AML-193 (cell line): ENCODE results near the gene EEF1AKMT4.

ENCODE experiments used
- DNase-seq, 2 experiments: peaks; one replicate each; lab custom pipeline; 2025; lab: John Stamatoyannopoulos, UW

Gene EEF1AKMT4

DNA sequence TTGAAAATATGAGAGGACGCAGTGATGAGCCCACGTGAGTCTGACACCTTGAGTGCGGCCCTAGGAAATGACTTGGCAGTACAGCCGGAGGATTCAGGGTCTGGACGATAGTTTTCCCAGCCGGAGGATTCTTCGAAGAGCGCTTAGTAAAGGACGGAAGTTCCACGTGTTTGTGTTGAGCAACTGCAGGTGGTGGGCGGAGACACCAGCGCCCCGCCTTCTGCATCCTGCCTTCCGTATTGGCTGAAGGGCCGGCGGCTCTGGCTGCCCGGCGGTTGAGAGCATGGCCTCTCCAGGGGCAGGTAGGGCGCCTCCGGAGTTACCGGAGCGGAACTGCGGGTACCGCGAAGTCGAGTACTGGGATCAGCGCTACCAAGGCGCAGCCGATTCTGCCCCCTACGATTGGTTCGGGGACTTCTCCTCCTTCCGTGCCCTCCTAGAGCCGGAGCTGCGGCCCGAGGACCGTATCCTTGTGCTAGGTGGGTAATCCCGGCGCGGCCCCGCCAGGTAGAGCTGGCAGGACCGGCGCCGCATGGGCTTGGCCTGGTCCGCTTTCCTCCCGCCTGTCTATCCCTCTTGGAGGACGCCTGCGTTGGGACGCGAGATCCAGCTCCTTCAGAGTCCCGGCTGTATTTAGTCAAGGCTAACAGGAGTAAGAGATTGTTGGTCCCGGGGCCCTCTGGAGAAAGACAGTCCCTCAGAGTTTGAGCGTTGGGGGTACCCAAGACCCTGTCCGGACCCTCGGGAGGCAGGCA, at the start of gene EEF1AKMT4:
Gene EEF1AKMT4 (plus strand): TSS at position 261 of the 755 bp plus-strand sequence. CDS start 23 bp downstream, at position 284.
- DNase-seq = peak; percentile 99

DNA sequence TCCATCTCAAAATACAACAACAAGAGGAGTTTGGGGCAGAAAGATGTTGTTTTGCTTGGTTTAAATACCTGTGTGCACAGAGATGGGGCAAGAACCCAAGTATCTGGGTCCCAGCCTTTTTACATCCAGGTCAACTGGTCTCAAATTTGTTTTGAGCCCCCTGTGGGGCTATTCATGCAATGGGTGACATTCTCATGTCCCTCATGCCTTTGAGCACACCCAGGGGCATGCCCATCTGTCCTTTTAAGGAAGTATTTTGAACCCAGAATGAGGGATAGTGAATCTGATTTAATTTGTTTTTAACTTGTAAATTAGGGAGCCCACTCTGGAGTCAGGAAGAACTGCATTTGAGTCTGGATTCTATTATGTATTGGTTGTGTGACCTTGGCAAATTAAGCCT, 48.6 kb upstream of the EEF1AKMT4 start:
- DNase-seq = no peak

DNA sequence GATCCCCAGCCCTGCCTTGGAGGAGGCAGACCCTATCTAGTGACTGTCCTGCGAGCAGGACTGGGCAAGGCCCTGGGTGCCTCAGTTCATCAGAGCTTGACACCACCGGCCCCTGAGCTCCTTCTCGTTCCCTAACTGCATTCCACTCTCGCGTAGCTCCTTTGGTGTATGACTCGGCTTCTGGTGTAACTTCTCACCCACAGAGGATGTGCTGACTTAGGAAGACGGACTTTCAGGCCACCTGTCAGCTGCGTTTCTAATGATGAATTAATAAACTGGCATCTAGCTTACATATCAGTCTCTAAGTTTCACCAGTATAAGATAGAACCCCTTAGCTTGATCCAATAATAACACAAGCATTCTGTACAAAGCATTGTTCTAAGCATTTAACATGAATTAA, 45.9 kb upstream of the EEF1AKMT4 start:
- no peak for DNase-seq

DNA sequence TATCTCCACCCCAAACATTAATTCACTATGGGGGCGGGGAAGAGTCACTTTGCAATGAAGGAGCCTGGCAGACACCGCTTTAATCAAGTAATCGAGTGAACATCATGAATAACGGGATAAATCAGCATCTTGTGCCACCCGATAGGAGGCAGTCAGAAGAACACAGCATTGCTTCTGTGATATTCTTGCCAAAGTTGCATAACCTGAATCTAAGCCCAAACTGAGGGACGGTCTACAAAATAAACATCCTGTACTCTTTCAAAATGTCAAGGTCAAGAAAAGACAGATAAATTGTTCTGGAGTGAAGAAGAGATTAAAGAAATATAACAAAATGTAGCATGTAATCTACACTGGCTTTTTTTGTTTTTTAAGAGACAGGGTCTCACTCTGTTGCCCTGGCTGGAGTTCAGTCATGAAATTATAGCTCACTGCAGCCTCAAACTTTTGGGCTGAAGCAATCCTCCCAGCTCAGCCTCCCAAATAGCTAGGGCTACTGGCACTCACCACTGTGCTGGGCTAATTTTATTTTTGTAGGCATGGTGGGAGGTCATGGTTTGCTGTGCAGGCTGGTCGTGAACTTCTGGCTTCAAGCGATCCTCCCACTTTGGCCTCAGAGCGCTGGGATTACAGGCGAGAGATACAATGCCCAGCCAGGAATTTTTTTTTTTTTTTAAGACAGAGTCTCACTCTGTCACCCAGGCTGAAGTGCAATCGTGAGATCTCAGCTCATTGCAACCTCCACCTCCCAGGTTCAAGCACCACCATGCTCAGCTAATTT, 40.1 kb upstream of the EEF1AKMT4 start:
- no peak for DNase-seq

DNA sequence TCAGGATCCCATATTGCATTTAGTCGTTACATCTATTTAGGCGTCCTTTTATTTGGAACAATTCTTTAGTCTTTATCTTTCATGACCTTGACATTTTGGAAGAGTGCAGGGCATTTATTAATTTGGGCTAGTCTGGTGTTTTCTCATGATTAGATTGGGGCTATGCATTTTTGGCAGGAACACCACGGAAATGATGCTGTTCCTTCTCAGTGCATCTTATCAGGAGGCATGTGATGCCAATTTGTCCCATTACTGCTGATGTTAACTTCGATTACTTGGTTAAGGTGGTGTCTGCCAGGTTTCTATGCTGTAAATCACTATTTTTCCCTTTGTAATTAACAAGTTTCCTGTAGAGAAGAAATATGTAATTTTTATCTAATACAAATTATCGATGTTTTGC, 38.2 kb upstream of the EEF1AKMT4 start:
- no peak for DNase-seq

DNA sequence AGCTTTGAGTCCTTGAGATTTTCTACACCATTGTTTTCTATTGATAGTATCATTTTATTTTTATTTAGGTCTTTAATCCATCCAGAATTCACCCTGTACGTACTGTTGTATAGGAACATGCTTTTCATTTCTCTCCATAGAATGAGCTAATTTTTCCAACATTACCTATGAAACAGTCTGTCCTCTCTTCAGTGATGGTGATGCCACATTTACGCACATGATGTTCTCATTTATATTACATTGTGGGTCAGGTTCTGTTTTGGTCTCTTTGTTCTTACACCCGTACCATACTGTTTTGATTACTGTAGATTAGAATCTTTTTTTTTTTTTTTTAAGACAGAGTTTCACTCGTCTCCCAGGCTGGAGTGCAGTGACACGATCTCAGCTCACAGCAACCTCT, 37.8 kb upstream of the EEF1AKMT4 start:
- DNase-seq = no peak

DNA sequence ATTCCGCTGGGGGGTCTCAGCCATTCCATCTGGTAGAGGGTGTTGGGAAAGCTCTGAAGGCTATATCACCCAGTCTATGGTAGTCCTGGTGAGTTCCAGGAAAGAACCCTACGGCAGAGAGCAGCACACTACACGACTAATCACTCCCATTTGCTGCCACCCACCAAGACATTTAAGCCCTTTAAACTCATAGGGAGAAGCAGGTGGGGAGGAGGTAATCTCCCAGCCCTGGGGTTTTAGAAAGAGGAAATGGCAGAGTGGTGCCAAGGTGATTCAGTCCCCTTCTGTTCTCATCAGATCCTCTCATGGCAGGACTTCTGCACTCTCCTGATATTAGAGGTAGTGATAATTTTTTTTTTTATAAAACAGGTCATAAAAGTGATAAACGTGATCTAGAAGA, 30.7 kb upstream of the EEF1AKMT4 start:
- no peak for DNase-seq

DNA sequence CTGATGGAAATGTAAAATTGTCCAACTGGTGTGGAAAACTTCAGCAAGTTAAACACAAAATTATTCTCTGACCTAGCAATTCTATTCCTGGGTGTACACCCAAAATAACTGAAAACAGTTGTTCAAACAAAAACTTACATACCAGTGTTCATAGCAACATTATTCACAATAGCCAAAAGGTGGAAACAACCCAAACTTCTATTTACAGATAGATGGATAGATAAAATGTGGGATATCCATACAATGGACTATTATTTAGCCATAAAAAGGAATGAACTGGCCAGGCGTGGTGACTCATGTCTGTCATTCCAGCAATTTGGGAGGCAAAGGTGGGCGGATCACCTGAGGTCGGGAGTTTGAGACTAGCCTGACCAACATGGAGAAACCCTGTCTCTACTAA, 27.0 kb upstream of the EEF1AKMT4 start:
- no peak for DNase-seq

DNA sequence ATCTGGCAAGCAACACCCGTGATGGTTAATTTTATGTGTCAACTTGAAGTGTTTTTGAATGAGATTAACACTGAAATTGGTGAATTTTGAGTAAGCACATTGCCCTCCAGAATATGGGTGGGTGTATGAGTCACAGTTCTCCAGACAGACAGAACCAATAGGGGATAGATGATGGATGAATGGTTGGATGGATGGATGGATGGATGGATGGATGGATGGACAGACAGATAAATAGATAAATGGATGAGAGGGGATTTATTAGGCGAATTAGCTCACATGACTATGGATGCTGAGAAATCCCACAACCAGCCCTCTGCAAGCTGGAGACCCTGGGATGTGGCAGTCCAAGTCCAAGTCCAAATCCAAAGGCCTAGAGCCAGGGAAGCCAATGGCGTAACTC, 25.5 kb upstream of the EEF1AKMT4 start:
- no peak for DNase-seq

DNA sequence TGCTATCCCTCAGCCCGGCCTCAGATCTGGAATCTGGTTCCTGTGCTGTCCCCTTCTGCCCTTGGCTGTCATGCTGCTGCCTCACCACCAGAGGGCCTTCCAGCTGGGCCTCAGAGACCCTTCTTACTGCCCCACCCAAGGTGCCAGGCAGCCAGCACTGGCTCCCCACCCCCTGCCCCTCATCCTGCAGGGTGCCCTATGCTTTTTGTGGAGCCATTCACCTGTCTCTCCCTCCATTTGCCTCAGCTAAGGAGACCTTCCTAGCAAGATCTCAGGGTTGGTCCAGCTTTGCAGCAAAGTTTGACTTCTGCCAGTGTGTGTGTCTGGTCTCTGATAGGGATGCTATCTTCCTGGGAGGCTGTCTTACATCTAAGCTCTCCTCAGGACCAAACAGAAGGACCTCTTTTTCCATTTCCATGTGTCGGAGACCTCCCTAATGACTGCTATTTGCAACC, 22.0 kb upstream of the EEF1AKMT4 start:
- peak; percentile 45 to 49 for DNase-seq

DNA sequence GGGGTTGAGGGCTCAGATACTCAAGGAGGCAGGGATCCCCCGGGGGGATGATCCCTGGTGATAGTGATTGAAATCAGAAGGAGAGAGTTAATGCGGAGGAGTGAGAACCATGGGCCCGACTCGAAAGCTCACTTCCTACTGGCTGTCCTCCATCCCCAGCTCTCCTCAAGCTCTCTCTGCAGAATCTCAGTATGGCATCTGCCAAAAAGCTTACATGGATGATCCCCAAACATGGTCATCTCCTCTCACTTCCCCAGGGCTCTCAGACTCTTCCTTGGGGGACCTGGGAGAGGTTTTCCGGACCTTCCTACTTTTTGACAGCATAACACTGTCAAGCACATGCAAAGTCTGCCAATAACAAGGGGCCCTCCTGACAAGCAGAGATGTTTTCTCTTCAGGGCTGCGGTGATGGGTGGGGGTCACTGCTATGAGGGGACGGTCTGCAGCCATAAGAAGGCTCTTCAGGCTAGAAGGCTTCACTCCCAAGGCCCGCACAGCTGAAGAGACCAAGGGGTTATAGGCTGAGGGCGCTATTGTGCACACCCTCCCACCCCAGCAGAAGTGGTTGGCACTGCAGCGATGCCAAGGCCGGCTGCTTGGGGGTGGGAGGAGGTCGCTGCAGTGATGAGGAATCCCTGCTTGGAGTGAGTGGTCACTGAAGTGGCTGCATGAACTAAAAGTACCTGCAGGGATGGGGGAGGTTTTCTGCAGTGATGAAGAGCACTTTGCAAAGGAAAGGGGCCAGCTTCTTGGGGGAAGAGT, 20.9 kb upstream of the EEF1AKMT4 start:
- DNase-seq = no peak

DNA sequence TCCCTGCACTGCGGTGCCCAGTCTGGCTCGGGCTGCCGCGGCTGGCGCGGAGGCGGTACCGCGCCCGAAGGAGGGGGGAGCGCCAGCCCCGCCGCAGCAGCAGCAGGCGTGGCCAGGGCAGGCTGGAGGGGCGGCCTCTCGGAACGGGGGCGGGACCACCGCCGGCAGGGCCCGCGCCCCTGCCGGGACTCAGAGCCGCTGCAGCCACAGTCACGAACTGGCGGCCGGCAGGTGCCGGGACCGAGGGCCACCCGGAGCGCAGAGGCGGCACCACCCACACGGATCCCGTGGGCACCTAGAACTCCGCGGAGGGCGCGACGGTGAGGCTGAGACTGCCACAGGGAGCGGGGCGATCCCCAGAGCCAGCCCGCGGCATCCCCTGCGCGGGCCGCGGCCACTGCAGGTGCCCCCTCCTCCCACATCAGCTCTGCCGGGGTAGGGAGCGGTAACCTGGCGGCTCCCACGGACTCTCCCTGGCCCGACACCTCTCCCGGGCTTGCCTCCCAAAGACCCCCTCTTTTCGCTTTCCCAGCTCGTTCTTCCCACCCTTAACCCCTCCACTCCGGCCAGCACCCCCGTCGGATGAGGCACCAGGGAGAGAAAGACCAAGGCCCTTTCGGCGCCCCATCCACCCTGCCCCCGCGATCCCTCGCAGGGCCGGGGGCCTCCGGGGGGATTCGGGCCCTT, 19.9 kb upstream of the EEF1AKMT4 start, which contains the start of gene VWA5B2:
Gene VWA5B2 (plus strand): TSS at position 192 of the 687 bp plus-strand sequence. CDS start 944 bp downstream, outside the sequence.
- no peak for DNase-seq

DNA sequence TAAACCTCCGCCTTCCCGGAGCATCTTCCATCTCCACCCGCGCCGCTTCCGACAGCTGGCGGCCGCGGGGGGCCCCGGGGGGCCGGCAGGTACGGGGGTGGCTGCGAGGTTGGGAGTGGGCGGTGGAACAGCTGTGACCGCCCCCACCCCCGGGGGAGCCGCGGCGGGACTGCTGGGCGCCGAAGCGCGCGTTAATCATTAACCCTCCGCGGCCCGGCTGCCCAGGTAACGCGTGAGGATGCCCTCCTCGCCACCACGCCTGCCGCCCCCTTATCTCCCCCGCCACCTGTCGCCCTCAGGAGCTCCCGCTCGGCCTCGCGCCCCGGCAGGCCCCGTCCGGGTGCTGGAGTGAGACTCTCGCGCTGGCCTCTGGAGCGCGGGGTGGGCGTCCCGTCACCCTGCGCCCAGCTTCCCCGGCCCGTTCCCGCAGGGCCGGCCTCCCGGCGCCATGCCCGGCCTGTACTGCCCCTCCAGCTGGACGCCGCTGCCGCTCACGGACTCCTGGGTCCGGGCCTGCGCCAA, 19.3 kb upstream of the EEF1AKMT4 start:
- DNase-seq = no peak

DNA sequence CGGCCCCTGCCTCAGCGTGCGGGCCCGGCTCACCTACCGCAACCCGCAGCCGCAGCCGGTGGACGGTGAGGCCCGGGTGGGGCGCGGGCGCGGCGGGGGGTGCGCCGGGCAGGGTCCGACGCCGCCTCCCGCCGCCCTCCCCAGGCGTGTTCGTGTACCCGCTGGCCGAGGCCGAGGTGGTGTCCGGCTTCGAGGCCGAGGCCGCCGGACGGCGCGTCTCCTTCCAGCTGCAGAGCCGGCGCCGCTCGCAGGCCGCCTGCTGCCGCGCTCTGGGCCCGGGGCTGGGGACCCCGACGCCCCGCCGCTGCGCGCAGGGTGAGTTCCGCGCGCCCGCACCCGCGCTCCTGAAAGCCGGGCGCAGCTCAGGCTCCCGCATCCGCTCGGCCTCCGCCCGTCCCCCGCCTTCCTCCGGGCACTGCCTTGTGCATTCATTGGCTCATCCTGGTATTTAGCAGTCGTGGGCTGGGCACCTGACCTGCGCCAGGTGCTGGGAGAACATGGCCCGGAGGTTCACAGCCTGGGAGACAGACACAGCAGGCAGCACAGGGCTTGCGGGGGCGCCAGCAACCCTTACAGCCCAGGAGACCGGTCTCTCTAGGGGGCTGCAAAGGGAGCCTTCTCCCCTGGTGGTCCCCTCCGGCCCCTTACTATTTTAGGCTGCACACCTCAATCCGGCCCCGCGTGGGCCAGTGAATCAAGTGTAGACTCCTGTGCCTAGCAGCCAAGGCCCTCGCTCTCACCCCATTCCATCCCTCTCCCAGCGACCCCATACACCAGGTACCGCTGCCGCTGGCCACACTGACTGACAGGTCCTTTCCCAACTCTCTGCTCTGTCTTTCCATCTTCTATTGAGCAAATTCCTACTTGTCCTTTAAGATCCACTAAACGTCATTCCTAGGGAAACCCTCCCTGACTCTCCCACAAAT, 18.6 kb upstream of the EEF1AKMT4 start:
- DNase-seq = no peak

DNA sequence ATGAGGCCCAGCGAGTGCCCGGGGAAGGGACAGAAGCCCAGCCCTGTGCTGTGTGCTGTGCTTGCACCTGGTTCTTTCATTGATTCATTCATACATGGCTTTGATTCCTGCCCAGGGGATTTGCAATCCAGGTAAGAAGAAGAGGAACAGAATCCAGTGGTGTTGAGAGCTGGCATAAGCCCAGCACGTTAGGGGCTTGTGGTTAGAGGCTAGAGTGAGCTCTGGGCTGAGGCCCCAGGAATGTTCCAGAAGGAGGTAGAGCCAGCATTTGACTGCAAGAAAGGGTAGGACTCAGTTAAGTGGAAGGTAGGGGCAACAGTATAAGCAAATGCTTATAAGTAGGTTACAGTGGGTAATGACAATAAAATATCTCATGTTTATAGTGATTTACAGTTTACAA, 17.8 kb upstream of the EEF1AKMT4 start:
- no peak for DNase-seq

DNA sequence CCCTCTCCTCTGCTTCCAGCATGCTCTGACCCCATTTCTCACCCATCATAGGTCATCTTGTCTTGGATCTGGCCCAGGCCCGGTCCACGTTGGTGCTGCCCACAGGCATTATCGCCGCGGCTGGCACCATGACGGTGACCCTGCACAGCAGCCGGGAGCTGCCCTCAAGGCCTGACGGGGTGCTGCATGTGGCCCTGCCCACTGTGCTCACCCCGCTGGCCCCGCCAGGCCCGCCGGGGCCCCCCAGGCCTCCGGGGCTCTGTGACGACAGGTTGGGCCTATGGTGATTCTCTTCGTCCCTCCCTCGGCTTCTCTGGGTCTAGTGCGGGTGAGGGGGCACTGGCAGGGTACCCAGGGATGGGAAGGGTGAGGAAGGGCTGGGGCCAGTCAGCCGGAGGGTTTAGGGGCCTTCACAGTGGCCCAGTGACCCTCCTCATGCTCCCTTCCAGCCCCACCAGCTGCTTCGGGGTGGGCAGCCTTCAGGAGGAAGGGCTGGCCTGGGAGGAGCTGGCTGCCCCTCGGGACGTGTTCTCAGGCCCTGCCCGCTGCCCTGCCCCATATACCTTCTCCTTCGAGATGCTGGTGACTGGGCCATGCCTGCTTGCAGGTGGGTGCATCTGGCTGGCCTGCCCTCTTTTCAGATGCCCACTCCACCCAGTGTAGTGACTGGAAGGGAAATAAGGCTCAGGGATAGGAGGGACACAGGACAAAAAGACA, 16.2 kb upstream of the EEF1AKMT4 start:
- no peak for DNase-seq

DNA sequence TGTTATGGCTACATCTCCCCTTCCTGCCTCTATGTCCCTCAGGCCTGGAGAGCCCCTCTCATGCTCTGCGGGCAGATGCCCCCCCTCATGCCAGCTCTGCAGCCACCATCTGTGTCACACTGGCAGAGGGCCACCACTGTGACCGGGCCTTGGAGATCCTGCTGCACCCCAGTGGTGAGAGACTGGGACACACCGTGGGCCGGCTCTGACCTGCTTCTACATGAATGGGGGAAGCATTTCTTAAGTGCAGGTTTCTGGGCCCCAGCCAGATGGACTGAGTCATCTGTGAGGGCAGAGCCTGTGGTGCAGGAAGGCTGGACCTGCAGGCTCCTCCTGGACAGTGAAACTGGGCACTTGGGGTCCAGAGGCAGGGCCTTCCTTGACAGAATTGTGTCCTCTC, 15.2 kb upstream of the EEF1AKMT4 start:
- peak; percentile 43 to 66 for DNase-seq

DNA sequence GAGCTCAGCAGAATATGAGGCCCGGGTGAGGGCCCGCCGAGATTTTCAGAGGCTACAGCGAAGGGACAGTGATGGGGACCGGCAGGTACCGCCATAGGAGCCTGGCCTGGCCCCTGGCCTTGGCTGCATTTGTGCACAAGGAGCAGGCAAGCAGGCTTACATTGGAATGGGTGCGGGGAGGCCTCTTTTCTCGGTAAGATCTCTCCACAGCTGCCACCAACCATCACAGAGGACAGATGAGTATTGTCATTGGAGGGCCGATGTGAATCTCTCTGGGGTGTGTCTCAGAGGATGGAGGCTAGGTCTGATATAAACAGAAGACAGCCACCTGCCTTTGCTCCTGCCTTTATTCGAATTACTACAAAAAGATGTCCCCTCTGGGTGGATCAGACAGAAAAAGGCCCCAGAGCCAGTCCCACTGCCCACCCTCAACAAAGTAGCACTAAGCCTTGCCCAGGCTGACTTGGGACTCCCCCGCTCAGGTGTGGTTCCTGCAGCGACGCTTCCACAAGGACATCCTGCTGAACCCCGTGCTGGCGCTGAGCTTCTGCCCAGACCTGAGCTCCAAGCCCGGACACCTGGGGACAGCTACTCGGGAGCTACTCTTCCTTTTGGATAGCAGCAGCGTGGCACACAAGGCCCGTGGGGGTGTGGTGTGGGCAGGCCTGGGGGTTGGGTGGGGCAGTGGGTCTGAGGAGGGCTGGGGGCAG, 14.6 kb upstream of the EEF1AKMT4 start:
- DNase-seq = no peak

DNA sequence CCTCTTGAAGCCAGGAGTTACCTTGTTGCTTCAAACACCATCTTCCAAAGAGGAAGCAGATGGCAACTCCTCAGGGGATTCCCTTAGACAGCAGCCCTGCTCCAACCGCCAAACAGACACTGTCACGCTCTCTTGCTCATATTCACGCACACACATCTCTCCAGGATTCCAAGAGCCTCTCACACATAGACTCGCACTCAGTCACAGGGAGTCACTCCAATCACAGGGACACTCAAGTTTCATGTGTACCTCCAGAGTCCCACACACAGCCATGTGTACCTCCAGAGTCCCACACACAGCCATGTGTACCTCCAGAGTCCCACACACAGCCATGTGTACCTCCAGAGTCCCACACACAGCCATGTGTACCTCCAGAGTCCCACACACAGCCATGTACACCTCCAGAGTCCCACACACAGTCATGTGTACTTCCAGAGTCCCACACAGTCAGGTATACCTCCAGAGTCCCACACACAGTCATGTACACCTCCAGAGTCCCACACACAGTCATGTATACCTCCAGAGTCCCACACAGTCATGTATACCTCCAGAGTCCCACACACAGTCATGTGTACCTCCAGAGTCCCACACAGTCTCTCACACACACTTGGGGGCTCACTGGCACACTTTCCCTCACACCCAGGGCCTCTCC, 14.0 kb upstream of the EEF1AKMT4 start:
- no peak for DNase-seq
